Activated CD4-positive, alpha-beta memory T cell treated with anti-CD3 and anti-CD28 coated beads, Interleukin-2, amount 10 ng/mL, durations not matched to agents 7 days and 5 days (primary cell): ENCODE data around the gene CAMKMT. TPM values are rescaled to one million over a fixed set of nuclear protein-coding genes. Genes with fewer than 3 reads are reported as not detected.
"Not testable (repeated sequence)": the region's sequence is repeated elsewhere in the genome, so short reads cannot be mapped to it uniquely, and the experiment has no call there.

ENCODE experiments used
- CTCF ChIA-PET: fragments of 350-600 bp; sonication (Branson Sonifier 250); formaldehyde crosslinking; loops from one replicate; lab custom pipeline; 2021; ENCODE audit warnings: antibody characterized with exemption, inconsistent platforms; lab: Charles Lee
- POLR2A ChIA-PET: fragments of 350-600 bp; sonication (Branson Sonifier 250); formaldehyde crosslinking; loops from one replicate; lab custom pipeline; 2021; ENCODE audit warnings: antibody characterized with exemption; lab: Charles Lee
- DNase-seq: peaks from one replicate; pipeline ENCODE4 v3.0.0-alpha.2; 2020
- H3K27ac Mint-ChIP-seq: one replicate; pipeline ENCODE4 v1.8.0; 2021; ENCODE audit warnings: mild to moderate bottlenecking, mixed read lengths
- H3K27me3 Mint-ChIP-seq: one replicate; pipeline ENCODE4 v1.8.0; 2021; ENCODE audit warnings: mixed read lengths
- H3K36me3 Mint-ChIP-seq: one replicate; pipeline ENCODE4 v1.8.0; 2021; ENCODE audit warnings: low read depth, mixed read lengths
- H3K4me1 Mint-ChIP-seq: one replicate; pipeline ENCODE4 v1.8.0; 2021; ENCODE audit warnings: mixed read lengths
- H3K4me3 Mint-ChIP-seq: one replicate; pipeline ENCODE4 v1.8.0; 2021; ENCODE audit warnings: mild to moderate bottlenecking, mixed read lengths
- H3K9me3 Mint-ChIP-seq: one replicate; pipeline ENCODE4 v1.8.0; 2021; ENCODE audit warnings: mixed read lengths
- total RNA-seq, 2 experiments: library from RNA; stranded (reverse); gene quantifications; one replicate each; pipeline ENCODE4 v1.2.3, GENCODE V29; 2021

The CAMKMT gene
- total RNA-seq, 2 experiments from 2014 or later, result 11.6 to 12.0 TPM

DNA sequence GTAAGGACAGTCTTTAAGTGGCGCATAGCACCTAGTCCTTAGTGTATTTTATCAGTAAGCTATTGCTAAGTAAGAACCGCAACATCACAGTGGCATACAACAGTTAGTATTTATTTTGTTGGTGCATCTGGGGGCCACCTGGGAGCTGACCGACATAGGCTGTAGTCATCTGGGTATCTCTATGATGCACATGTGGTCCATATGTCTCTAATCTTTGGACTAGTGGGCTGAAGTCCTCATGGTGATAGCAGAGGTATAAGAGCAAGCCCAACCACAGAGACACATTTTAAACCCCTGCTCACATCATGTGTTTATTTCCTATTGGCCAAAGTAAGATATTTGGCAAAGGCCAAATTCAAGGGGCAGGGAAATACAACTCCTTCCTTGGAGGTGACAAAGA is 2.9 kb downstream of the CAMKMT start:
- CTCF ChIA-PET, result no interaction called here
- Mint-ChIP-seq H3K36me3 (peaks cover 13% of the 10 kb centered on the region), H3K27me3 (no peaks in the 10 kb centered on the region), H3K4me3 (no peak overlapping the region), H3K9me3 (no peaks in the 10 kb centered on the region), H3K27ac (no peak overlapping the region), H3K4me1 (peaks cover 33% of the 10 kb centered on the region)
- POLR2A ChIA-PET, result no interaction called here
- no peak for DNase-seq

DNA sequence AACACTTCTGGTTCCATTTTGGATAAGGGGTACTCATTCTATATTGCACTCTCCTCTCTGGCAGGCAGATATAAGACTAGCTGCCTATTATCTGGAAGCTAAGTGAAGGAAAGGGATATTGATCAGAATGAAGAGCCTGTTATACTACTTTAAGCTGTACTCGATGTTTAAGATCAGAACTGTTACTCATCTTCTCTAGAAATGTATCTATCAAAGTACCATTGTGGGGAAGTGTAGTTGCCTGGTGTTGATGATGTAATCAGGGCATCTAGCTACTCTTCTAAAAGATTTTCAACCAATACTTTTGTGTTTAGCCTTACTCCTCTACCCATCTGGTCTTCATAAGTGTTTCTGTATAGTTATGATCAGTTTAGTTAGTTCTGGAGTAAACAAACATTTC is 5.8 kb downstream of the CAMKMT start:
- ChIA-PET CTCF (interaction anchor here (1.6 kb wide), 1 partner anchor 112 kb away, joined by 3 read pairs; no protein-coding TSS in a partner anchor), POLR2A (no interaction called here)
- Mint-ChIP-seq H3K27ac (no peak overlapping the region), H3K4me3 (no peak overlapping the region), H3K36me3 (peaks cover 14% of the 10 kb centered on the region), H3K4me1 (peaks cover 20% of the 10 kb centered on the region), H3K27me3 (no peaks in the 10 kb centered on the region), H3K9me3 (no peaks in the 10 kb centered on the region)
- no peak for DNase-seq

DNA sequence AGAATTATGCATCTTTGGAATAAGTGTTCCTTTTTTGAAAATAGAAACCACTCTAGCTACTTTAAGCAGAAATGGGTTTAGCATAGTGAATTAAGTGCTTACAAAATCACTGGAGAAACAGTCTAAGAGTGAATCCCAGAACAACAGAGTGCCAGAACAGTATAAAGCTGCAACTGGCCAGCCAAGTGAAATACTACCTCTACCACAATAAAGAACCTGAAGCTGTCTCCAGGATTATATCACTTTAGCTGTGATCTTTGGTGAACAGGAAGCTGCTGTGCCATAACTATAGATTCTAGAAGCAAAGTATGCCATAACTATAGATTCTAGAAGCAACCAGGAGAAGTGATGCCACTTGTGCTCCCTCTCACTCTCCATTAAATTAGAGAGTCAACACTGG is 7.6 kb downstream of the CAMKMT start:
- Mint-ChIP-seq H3K9me3 (no peaks in the 10 kb centered on the region), H3K4me3 (no peak overlapping the region), H3K36me3 (peaks cover 15% of the 10 kb centered on the region), H3K27me3 (no peaks in the 10 kb centered on the region), H3K27ac (no peak overlapping the region), H3K4me1 (peaks cover 10% of the 10 kb centered on the region)
- ChIA-PET POLR2A (interaction anchor here (0.5 to 3.4 kb wide), 2 partner anchors 8 to 68 kb away, joined by 4 to 16 read pairs; partner anchors contain the start of genes CAMKMT and PREPL), CTCF (interaction anchor here (0.6 kb wide), 1 partner anchor 28 kb away, joined by 3 read pairs; no protein-coding TSS in a partner anchor)
- DNase-seq, result no peak

DNA sequence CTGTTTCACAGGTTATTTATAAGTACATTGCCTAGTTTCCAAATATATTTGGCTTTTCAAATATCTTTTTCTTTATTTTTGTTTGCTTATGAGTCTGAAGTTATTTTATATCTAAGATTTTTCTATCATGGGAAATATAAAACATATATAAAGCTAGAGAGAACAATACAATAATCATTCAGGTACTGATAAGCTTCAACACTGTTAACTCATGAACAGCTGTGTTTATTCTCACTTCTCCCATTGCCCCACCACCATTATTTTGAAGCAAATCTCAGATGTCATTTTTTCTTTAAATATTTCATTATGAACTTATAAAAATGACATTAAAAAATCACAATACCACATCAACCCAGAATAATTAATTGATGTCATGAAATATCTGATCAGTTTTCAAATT is 9.7 kb downstream of the CAMKMT start:
- ChIA-PET POLR2A (interaction anchor here (3.4 kb wide), 1 partner anchor 10 kb away, joined by 16 read pairs; the partner anchor contains the start of genes CAMKMT and PREPL), CTCF (interaction anchor here (1.5 kb wide), 1 partner anchor 28 kb away, joined by 3 read pairs; no protein-coding TSS in a partner anchor)
- Mint-ChIP-seq H3K36me3 (peaks cover 10% of the 10 kb centered on the region), H3K4me3 (no peak overlapping the region), H3K4me1 (peaks cover 6% of the 10 kb centered on the region), H3K27me3 (no peaks in the 10 kb centered on the region), H3K9me3 (no peaks in the 10 kb centered on the region), H3K27ac (no peak overlapping the region)
- no peak for DNase-seq

DNA sequence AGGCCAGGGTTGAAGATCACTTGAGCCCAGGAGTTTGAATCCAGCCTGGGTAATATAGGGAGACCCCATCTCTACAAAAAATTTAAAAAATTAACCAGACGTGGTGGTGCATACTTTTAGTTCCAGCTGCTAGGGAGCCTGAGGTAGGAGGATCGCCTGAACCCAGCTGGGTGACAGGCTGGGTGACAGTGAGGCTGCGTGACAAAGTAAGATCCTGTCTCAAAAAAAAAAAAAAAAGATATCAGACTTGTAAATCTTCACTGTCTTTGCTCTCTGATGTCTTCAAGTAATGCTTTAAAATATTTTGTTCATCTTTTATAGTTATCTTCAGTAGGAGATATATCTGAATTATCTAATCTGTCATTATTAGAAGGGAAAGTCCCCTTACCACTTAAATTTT is 10.5 kb downstream of the CAMKMT start:
- Mint-ChIP-seq H3K4me1 (peaks cover 6% of the 10 kb centered on the region), H3K27me3 (no peaks in the 10 kb centered on the region), H3K9me3 (no peaks in the 10 kb centered on the region), H3K36me3 (peaks cover 10% of the 10 kb centered on the region), H3K4me3 (no peak overlapping the region), H3K27ac (no peak overlapping the region)
- CTCF ChIA-PET, result no interaction called here
- DNase-seq, result no peak
- POLR2A ChIA-PET, result interaction anchor here (3.4 kb wide), 1 partner anchor 11 kb away, joined by 16 read pairs; the partner anchor contains the start of genes CAMKMT and PREPL

DNA sequence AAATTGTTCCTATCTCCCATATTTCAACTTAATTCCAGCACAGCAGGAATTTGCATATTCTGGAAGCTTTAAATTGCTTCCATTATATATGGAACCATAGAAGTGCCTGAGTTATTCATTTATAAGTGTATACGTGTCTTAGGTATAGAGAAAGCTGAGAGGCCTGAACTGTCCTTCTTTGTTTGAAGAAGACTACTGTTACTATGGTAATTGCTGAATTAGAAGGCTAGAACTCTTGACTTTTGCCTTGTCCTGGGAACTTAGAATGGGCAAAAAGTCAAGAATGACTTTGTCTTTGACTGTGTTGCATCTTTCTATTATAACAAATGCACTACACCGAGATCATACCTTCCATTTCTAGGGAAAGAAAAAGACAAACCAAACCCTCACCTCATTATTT is 15.7 kb downstream of the CAMKMT start:
- H3K27me3 Mint-ChIP-seq, result no peaks in the 10 kb centered on the region
- no peak overlapping the region for H3K4me3 Mint-ChIP-seq
- no peaks in the 10 kb centered on the region for H3K4me1 Mint-ChIP-seq
- ChIA-PET CTCF (interaction anchor here (2.0 to 2.3 kb wide), 2 partner anchors 15 to 102 kb away, joined by 4 to 8 read pairs; no protein-coding TSS in a partner anchor), POLR2A (interaction anchor here (1.5 kb wide), 1 partner anchor 17 kb away, joined by 4 read pairs; the partner anchor contains the start of gene PREPL)
- peaks cover 14% of the 10 kb centered on the region for H3K36me3 Mint-ChIP-seq
- no peaks in the 10 kb centered on the region for H3K9me3 Mint-ChIP-seq
- DNase-seq, result no peak
- no peak overlapping the region for H3K27ac Mint-ChIP-seq

DNA sequence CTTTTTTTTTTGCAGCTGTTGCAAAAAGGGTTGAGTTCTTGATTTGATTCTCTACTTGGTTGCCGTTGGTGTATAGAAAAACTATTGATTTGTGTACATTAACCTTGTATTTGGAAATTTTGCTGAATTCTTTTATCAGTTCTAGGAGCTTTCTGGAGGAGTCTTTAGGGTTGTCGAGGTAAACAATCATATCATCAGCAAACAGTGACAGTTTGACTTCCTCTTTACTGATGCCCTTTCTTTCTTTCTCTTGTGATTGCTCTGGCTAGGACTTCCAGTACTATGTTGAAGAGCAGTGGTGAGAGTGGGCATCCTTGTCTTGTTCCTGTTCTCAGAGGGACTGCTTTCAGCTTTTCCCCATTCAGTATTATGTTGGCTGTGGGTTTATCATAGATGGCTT is 23.5 kb downstream of the CAMKMT start:
- H3K4me1 Mint-ChIP-seq, DNase-seq, H3K9me3 Mint-ChIP-seq, POLR2A ChIA-PET, CTCF ChIA-PET, H3K4me3 Mint-ChIP-seq, H3K27ac Mint-ChIP-seq, H3K27me3 Mint-ChIP-seq: not testable (repeated sequence)
- H3K36me3 Mint-ChIP-seq, result peaks cover 26% of the 10 kb centered on the region

DNA sequence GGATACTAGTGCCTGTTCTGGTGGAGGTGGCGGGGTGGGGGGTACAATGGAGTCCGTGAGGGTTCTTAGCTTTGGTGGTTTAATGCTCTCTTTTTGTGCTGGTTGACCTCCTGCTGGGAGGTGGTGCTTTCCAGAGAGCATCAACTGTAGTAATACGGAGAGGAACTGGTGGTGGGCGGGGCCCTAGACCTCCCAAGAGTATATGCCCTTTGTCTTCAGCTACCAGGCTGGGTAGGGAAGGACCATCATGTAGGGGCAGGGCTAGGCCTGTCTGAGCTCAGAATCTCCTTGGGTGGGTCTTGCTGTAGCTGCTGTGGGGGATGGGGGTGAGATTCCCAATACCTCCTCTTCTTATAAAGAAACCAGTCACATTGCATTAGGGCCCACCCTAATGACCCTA is 27.1 kb downstream of the CAMKMT start:
- CTCF ChIA-PET, result interaction anchor here (1.2 to 2.2 kb wide), 4 partner anchors 8 to 567 kb away, joined by 3 to 6 read pairs (median 4); no protein-coding TSS in a partner anchor
- Mint-ChIP-seq H3K4me1 (no peaks in the 10 kb centered on the region), H3K27ac (no peak overlapping the region), H3K27me3 (no peaks in the 10 kb centered on the region), H3K4me3 (no peak overlapping the region), H3K9me3 (no peaks in the 10 kb centered on the region), H3K36me3 (peaks cover 13% of the 10 kb centered on the region)
- POLR2A ChIA-PET, result no interaction called here
- no peak for DNase-seq

DNA sequence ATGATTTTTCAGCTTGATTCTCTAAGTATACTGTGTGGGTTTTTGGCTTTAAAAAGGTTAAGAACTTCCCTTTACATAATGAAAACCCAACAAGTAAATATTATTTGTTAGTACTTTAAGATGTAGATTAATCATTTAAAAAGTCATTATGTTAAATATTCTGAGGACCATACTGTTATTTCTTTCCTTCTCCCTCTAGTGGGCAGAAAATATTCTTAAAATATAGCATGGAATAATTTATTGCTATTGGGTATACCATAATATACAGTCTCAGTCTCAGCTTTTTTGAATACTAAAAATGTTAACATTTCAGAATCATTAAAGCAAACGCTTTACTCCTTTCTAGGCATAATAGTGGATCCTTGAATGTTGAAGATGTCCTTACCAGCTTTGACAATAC is 28.1 kb downstream of the CAMKMT start:
- CTCF ChIA-PET, result interaction anchor here (0.6 to 2.2 kb wide), 6 partner anchors 28 to 566 kb away, joined by 3 to 6 read pairs (median 4); partner anchors contain the start of genes CAMKMT and PREPL
- peaks cover 4% of the 10 kb centered on the region for H3K36me3 Mint-ChIP-seq

DNA sequence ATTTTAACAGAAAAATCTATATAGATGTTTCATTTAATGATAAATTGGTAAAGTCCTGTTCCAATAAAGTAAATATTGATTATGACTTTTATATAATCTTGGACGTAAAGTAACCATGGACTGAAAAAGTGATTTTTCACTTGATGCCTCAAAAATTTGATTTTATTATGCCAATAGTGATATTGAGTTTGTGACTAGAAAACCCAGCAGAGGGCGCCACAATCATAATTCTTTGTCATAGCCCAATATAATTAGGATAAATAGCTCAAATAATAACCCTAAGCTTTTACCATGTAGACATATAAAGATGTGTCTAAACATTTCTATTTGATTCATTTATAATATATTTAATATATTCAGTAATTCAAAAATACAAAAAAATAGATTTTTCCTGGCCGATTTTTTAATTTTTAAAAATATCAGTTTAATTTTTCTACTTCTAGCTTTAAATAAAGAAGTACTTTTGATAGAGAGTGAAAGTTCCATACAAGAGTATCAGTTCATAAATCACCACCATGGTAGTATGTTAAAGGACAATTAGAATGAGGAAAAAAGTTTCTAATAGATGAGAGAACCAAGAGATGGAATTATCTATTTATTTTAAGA is 30.7 kb downstream of the CAMKMT start:
- ChIA-PET CTCF (interaction anchor here (0.5 to 3.5 kb wide), 13 partner anchors 10 to 565 kb away, joined by 3 to 23 read pairs (median 4); partner anchors contain the start of genes CAMKMT and PREPL), POLR2A (no interaction called here)
- Mint-ChIP-seq H3K27me3 (no peaks in the 10 kb centered on the region), H3K4me3 (no peak overlapping the region), H3K9me3 (no peaks in the 10 kb centered on the region), H3K36me3 (no peaks in the 10 kb centered on the region), H3K4me1 (no peaks in the 10 kb centered on the region), H3K27ac (no peak overlapping the region)
- DNase-seq, result peak; percentile 42

More for the DNA sequence above, 28.1 kb downstream of the CAMKMT start:
- no peak overlapping the region for H3K27ac Mint-ChIP-seq
- POLR2A ChIA-PET, result no interaction called here
- H3K4me3 Mint-ChIP-seq, result no peak overlapping the region
- no peak for DNase-seq
- no peaks in the 10 kb centered on the region for H3K27me3 Mint-ChIP-seq
- no peaks in the 10 kb centered on the region for H3K4me1 Mint-ChIP-seq
- no peaks in the 10 kb centered on the region for H3K9me3 Mint-ChIP-seq

DNA sequence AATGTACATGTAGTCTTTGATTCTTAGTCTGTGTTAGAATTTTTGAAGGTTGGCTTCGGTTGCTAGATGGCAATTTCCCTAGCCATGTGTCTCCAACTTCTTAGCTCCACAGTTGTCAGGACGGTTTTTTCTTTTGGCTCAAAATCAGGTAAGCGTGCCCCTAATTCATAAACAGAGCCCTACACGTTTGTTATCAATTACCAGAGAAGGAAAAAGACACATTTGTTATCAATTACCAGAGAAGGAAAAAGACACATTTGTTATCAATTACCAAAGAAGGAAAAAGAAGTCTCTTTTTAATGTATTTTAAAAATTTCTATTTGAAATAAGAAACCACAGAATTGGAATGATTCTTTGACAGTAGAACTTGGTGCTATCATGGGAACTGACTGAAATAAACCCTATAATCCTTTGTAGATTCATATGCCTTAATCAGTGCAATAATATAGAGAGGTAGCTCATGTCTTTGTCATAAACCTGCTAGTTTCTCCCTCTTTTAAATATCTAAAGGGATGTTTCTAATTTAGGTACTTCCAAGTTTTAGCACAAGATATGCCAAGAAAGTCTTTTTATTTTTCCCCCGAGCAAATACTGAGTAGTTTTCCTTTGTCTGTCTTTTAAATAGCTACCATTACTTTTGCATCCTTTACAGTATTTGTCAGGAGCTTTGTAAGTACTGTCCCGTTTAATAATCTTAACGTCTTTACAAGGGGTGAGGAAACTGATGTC is 35.9 kb downstream of the CAMKMT start:
- Mint-ChIP-seq H3K36me3 (no peaks in the 10 kb centered on the region), H3K9me3 (no peaks in the 10 kb centered on the region), H3K27ac (no peak overlapping the region), H3K27me3 (no peaks in the 10 kb centered on the region), H3K4me3 (no peak overlapping the region), H3K4me1 (no peaks in the 10 kb centered on the region)
- POLR2A ChIA-PET, result no interaction called here
- CTCF ChIA-PET, result interaction anchor here (0.7 to 1.4 kb wide), 4 partner anchors 9 to 584 kb away, joined by 3 to 5 read pairs (median 3); no protein-coding TSS in a partner anchor
- no peak for DNase-seq

DNA sequence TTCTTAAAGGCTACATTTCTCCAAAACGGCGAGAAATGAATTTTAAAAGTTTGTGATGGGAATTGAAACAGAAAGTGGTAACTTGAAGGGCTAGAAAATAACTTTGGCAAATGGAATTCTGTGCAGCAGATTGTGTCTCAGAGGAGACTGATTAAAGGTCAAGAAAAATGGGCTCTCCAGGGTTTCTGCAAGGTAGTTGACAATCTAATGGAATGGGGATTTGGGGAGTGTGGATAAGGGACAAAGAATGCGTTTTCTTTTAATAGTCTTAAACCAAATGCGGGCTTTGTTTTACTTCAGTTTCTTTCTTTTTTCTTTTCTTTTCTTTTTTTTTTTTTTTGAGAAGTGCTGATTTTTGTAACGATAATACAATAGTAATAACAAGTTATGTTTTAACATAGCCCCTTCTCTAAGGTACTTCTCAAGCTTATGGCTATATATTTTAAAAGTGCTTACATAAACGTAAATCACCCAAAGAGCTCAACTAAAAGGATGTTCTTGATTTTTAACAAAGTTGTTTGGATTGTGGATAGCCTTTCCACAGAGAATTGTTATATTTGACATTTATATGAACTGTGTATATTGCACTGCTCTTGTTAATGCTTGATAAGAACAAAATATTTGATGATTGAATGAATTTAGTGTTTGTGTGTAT is 36.6 kb downstream of the CAMKMT start:
- Mint-ChIP-seq H3K27ac (no peak overlapping the region), H3K27me3 (no peaks in the 10 kb centered on the region), H3K9me3 (no peaks in the 10 kb centered on the region), H3K4me3 (no peak overlapping the region), H3K4me1 (no peaks in the 10 kb centered on the region), H3K36me3 (no peaks in the 10 kb centered on the region)
- no peak for DNase-seq
- ChIA-PET POLR2A (no interaction called here), CTCF (no interaction called here)
